ENCODE measurements around the gene RASGEF1C.

RASGEF1C gene

DNA sequence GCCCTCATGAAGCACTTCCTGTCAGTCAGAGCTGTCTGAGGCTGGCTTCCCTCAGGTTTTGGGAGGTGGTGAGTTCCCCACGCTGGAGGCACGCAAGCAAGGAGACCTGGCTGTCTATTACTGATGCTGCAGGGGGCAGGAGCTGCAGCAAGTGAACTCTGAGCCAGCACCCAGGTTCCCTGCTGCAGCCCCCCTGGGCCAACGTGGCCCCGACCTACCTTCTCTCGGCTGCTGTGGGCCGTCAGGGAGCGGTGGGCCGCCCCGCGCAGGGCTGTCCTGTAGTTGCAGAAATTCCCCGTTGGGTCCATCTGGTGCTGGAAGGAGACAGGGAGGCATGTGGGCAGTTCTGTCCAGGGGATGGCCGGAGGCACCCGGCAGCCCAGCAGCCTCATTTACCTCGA, 90.6 kb downstream of the RASGEF1C start:
- no peak for DNase-seq

DNA sequence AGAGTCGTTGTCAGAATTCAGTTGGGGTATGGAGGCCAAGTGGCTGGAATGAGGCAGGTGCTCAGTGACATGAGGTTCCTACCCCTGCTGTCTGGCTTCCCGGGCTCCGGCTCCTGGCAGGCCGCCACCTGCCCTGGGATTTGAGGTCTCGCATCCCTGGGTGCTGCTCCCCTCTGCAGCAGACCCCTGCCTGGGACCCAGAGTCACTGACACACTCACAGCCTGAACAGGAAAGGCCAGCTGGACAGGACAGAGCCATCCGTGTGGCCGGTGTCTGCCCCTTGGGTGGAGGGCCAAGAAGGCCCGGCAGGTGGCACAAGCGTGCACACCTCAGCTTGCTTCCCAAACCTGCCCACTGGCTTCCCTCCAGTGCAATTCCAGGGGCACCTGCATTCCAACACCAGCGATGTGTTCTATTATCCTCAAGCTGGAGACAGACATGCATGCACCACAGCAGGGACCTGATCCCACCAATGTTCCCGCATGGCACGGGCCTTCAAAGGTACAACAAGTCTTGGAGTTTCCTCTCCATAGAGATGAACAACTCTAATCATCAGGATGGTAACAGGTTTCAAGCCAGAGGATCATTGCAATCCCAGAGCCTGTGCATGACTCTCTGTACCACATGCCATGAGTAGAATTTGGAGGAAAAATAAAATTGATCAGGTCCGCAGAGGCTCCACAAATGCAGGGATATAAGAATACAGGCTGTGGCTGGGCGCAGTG, 91.8 kb downstream of the RASGEF1C start:
- no peak for DNase-seq

DNA sequence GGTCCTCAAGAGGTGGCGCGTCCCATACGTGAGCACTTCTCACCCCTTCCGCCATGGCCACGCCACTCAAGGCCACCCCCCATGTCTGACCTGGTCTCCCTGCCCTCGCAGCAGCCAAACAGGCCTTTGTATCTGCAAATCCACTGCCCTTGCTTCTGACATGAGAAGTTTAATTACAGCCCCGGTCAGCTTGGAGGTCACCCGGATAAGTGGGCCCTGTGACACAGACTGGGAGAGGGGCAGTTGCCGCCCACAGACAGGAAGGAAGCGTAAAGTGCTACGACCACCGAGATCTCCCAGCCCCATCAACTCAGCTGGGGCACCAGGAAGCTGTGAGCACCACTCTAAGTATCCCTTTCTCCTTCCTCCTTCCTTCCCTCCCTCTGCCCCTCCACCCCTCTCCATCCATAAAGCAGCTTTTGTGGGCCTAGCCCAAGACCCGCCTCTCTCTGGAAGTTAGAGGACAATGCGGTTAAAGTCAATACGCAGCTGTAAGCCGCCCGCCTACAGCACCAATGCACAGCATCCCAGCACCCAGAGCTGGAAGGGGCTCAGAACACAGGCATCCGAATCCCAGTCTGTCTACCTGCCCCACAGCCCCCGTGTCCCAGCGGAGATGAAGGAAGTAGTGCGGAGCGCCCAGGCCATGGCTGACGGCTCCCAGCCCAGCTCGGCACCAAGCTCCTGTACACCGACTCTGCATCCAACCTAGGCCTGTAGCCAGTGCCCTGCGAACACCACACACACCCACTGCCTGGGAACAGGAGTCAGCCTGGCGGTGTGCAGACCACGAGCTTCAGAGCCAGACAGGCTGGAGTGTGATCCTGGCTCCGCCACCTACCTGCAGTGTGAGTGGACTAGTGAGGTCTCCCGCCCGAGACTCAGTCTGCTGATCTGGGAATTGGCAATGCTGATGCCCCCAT, 92.7 kb downstream of the RASGEF1C start:
- no peak for DNase-seq

DNA sequence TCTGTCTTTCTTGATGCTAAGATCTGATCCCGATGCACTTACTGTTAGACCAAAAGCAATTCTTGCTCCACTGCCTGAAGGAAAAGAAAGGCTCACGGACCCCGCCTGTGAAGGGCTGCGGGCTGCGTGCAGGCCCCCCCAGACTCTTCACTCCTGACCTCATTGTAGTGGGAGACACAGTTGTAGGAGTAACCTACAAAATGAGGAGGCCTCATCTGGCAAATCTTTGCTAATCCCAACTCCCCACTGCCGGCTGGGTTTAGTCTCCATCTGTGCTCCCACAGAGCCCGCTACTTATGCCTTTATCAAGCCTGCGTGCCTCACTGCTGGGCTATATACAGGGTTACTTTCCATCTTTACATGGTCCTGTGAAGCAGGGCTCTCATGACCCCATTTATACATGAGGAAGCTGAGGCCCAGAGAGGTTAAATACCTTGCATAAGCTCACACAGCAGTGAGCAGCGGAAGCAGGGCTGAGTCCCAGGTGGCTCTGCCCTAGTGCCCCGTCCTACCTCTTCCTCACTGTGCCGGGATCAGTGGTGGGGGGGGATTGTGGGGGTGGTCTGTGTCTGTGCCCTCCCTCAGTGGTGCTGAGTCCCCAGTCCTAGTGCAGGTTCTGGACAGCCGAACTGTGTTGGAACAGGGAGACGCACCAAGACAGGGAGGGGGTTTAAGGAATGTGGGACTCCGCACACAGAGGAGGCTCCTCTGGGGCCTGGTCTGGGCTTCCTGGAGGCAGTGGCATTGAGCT, 93.5 kb downstream of the RASGEF1C start:
- DNase-seq, result no peak

DNA sequence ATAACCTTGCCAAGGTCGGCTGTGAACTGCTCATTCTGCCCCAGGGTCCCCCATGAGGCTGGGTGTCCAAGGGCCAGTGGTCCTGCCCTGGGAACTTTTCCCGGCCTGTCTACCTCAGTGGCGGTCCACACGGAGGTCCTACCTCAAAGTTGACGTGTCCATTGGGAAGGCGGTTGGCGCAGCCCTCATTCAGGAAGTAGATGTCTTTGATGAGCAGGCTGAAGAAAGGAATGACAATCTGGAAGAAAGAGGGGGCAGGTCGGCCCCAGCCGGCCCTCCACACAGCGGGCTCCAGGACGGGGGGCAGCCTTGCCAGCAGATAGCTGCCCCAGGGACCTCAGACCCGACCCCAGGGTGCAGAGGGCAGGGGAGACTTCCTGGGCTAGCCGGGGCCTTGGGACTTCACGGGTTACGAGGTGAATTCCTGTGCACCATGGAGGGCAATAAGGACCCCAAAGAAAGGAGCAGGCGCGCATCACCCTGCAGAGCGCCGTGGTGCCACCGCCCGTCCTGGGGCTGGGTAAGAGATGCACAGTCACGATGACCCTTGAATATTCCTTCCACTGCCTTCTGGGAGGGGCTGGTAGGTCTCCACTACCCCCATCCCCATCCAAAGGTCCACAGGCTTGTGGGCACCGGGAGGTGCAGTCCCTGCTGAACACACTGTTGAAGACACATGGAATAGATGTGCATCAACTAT, 94.6 kb downstream of the RASGEF1C start:
- DNase-seq, result no peak

DNA sequence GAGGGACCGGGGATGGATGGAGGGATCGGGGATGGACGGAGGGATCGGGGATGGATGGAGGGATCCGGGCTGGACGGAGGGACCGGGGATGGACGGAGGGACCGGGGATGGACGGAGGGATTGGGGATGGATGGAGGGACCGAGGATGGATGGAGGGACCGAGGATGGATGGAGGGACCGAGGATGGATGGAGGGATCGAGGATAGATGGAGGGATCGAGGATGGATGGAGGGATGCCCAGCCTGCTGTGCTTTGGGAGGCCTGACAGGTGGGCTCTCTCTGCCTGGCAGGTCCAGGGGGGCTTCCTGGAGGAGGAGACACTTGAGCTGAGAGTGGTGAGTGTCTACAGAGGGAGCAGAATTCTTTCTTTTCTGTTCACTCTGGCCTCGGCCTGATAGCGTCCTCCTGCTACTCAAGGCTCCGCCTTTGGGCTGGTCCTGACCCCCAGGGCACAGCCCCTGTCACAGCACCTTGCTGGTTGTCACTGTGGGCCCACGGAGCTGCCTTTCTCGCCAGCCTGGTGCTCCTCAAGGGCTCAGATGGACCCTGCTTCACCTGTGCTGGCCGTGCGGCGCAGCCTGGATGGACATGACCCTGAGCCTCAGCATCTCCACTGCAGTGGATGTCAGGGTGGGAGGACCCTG, 95.2 kb downstream of the RASGEF1C start:
- DNase-seq, result no peak

DNA sequence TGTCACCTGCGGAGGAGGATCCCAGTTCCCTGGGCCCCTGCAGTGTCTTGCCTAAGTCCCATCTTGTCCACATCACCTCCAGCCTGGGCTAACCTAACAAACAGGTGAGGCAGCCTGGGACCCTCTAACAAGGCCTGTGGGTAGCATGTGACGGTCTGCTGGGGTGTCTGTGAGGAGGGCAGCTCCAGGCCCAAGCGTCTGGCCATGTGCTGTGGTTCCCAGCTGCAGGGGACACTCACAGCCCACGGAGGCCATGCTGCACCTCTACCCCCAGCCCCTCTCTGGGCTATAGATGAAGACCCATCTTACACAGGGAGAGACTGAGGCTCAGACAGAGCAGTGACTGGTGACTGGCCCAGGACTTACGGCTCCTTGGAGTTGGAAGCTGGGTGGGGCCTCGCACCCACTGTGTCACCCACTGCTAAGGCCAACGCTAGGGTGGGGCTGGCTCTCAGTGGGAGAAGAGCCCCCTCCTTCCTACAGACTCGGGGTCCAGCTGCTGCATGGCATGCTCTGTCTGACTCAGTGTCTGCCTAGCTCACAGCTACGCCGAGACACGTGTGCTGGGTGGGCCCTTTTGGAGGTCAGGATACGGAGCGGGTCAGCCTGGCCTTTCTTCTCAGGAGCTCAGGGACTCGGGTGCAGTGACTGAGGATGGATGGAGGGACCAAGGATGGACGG, 96.7 kb downstream of the RASGEF1C start:
- DNase-seq, result no peak

DNA sequence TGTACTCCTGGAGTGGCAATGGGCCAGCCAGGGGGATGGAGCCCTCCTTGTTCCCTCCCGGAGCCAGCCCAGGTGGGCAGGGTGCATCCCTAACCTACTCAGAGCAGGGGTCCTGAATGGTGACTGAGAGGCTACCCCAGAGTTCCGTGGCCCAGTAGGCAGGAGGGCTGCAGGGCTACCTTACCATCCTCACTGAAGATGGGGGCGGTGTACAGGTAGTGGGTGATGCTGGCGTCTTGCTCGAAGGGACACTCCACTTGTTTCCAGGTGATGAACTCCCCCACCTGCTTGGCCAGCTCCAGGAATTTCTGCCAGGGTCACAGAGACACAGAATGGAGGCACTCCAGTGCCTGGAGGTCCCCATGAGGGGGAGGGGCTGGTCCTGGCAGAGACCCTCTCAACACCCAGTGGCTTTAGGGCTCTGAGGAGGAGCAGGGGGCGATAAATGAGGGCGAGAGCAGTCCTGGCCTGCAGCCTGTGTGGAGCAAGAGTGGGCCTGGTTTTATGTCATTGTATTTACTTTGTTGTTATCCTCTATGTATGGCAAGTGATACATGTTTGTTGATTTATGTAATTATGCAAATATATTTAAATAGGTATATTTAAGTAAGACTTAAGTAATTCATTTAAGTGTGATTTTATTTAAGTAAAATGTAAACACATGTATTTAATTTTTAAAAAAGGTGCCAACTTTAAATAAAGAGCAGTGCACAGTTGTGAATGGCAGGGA, 97.6 kb downstream of the RASGEF1C start:
- DNase-seq, result no peak

DNA sequence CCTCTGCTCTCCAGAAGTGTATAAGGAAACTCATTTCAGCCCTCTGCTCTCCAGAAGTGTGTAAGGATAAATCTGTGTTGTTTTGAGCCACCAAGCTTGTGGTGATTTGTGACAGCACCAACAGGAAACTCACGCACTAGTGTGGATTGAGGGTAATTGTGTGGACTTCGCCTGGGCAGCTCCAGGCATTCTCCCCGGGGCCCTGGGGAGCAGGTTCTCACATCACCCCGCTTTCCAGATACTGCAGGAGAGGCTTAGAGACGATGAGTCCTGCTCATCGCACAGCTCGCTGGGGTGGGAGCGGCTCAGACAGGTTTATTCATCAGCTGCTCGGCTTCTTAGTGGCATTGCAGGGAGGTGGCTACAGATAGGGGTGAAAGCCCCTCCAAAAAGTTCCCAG, 99.1 kb downstream of the RASGEF1C start:
- DNase-seq, result no peak

DNA sequence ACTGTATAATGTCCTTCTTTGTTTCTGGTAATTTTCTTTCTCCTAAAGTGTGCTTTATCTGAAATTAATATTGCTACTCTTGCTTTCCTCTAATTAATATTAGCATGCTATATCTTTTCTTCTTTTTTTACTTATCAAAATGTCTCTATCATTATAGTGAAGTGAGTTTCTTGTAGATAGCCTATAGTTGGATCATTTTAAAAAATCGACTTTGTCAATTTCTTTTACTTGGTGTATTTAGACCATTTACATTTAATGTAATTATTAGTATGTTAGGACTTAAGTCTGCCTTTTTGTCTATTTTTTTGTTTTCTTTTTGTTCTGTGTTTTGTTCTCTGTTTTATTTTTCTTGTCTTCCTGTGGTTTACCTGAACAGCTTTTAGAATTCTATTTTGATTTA, 102.0 kb downstream of the RASGEF1C start:
- no peak for DNase-seq

DNA sequence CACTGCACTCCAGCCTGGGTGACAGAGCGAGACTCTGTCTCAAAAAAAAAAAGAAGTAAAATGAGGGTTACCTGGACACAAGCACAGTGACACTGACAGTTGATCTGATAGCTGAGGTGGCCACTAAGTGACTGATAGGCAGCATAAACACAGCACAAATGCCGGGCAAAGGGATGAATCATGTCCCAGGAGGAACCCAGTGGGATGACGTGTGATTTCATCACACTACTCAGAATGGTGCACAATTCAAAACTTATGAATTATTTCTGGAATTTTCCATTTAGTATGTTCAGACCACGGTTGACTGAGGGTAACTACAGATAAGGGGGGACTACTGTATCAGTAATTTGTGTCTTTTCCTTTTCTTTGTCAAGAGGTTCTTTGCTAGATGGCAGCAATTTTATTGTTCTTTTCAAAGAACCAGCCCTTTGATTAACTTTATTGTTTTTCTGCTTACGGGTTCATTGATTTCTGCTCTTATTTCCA, 103.1 kb downstream of the RASGEF1C start:
- DNase-seq, result no peak

DNA sequence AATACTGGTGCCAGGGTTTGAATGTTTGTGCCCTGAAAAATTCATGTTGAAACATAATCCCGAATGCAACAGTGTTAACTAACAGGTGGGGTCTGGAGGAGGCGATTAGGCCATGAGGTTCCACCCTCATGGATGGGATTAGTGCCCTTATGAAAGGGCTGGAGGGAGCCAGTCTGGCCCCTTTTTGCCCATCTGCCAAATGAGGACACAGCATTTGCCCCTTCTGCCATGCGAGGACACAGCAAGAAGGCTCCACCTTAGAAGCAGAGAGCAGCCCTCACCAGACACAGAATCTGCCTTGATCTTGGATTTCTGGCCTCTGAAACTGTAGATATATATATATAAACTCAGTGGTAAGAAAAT, 104.9 kb downstream of the RASGEF1C start:
- no peak for DNase-seq

DNA sequence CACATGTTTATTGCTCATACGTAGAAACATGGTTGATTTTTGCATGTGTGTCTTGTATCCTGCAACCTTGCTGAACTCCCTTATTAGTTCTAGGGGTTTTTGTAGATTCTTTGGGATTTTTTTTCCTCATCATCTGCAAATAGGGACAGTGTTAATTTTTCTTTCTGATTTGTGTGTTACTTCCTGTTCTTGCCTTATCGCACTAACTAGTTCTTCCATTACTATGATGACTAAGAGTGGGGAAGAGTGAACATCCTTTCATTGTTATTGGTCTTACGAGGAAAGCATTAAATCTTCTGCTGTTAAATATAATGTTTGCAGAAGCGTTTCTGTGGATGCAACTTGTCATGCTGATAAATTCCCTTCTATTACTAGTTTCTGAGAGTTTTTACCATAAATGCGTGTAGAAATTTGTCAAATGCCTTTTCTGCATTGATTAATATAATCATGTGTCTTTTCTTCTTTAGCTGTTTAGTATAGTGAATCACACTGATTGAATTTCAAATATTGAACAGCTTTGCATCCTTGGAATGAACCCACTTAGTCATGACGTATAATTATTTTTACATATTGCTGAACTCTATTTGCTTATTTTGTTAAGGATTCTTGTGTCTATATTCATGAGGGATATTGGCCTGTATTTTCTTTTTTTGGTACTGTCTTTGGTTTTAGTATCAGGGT, 105.4 kb downstream of the RASGEF1C start:
- DNase-seq, result no peak

DNA sequence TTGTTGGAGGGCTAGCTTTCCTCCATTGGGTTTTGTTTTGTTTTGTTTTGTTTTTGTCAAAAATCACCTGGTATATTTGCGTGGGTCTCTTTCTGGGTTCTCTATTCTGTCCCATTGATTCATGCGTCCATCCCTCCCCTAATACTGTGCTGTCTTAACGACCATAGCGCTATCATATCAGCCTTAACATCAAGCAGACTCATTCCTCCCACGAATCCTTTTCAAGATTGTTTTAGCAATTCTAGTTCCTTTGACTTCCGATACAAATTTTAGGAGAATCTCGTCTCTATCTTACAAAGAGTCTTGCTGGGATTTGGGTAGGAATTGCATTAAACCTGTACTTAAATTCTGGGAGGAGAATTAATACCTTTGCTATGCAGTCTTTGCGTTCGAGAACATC, 106.4 kb downstream of the RASGEF1C start:
- no peak for DNase-seq

DNA sequence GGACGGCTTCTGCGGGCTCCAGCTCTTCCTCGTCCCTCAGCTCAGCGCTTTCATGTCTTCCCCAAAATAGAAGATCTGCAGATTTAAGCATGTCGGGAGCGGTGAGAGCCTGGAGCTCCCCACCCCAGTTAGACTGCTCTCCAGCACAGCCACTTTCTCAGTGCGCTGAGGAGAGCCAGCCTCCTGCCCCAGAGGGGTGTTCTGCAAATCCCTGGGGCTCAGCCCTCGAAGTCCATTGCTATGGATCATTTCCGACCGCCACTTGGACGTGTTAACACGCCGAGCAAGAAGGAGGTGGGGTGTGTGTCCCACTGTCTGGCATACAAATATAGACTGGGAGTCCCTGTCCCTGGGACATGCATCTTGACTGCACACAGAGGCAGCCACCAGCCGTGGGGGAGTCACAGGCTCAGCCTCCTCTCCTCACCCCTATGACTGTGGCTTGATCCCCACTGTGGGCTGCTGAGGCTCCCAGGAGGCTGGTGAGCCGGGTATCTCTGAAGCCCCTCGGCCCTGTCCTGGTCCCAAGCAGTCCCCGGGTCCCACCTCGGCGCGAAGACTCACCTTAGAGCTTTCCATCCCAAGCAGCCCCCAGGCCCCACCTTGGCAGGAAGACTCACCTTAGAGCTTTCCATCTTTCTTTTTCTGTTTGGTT, 107.4 kb downstream of the RASGEF1C start:
- no peak for DNase-seq

DNA sequence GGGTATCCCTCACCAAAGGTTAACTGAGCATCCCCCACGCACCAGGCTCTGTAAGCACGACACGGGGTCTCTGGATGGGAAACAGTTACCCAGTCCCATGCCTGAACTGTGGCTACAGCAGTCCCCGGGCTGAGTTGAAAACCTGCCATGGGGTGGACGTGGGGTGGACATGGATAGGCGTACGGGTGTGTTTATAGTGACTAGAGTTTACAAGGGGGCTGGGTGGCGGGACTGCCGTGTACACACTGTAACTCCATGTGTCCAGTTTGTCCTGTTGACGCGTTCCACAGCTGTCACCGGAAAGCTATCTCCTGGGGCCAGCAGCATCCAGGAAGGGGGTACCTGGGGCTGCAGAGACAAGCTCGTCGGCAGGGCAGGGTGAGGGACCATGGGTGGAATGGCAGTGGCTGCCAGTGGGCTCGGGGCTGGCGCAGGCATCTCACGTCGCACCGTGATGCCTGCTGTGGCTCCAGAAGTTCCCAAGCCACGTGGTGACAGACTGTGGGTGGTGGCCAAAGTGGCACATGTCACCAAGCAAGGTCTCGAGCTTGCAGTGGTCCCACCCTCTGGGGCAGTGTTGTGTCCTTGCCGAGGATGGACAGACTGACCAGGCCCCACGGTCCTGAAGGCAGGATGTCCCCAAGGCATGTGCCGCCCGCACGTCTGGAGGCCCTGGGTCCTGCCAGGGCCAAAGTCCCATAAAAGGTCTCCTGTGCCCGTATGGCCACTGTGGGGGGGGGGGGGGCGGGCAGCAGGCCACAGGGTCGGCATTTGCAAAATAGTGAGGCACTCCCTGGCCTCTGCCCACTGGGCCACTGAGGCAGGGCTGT, 108.2 kb downstream of the RASGEF1C start:
- no peak for DNase-seq

DNA sequence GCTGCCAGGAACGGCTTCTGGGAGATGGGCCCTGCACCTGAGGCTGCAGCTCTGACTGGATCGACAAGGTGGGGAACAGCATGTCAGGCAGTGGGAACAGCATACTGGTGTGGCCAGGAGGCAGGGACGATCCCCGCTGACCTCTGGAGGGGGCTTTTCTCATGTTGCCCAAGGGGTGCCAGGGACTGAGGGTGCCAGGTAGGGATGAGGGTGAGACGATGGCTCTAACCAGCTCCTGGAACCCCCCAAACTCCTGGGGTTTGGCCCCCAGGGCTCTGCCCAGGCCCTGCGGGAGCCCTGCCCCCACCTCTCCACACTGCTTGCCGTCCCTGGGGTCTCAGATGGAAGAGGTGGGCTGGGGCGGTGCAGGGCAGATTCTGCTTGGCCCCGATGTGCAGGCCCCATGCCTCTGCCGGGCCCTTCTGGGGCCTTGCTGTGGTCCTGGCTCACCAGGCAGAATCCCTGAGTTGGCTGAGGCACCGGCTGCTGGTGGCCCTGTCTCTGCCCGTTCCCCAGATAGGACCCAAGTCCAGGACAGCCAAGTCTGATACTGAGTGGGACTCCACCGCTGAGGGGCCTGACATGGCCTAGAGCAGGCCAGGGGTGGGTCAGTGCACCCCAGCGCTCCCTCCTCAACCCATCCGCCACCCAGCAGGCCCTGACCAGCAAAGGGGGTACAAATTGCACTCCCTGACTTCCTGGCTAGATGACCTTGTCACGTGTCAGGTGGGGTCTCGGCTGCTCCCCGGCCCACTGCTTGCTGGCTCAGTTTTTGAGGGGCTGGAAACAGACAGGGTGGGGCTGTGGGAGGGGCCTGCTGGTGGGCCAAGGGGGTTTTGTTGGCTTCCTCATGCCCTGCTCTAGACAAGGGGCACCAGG, 109.0 kb downstream of the RASGEF1C start:
- DNase-seq, result no peak
